DMS53 treated with DMSO at 0.1 percent for 48 hours (cell line): ENCODE measurements around the gene NUP42.
A peak's percentile ranks its signal among the peaks of the same experiment; 100 is the strongest.
"Not testable (repeated sequence)": the region's sequence is repeated elsewhere in the genome, so short reads cannot be mapped to it uniquely, and the experiment has no call there.

ENCODE experiments used
- DNase-seq: peaks from one replicate; lab custom pipeline; 2025; ENCODE audit not compliant: unreplicated experiment; lab: John Stamatoyannopoulos, UW

NUP42 gene

GRCh38 chr7:23204241-23204640, 22.4 kb downstream of the NUP42 start:
- DNase-seq = no peak

- peak; percentile 32 for DNase-seq
These were observed 23.7 kb downstream of the NUP42 start for GRCh38 chr7:23205577-23205908.

DNA sequence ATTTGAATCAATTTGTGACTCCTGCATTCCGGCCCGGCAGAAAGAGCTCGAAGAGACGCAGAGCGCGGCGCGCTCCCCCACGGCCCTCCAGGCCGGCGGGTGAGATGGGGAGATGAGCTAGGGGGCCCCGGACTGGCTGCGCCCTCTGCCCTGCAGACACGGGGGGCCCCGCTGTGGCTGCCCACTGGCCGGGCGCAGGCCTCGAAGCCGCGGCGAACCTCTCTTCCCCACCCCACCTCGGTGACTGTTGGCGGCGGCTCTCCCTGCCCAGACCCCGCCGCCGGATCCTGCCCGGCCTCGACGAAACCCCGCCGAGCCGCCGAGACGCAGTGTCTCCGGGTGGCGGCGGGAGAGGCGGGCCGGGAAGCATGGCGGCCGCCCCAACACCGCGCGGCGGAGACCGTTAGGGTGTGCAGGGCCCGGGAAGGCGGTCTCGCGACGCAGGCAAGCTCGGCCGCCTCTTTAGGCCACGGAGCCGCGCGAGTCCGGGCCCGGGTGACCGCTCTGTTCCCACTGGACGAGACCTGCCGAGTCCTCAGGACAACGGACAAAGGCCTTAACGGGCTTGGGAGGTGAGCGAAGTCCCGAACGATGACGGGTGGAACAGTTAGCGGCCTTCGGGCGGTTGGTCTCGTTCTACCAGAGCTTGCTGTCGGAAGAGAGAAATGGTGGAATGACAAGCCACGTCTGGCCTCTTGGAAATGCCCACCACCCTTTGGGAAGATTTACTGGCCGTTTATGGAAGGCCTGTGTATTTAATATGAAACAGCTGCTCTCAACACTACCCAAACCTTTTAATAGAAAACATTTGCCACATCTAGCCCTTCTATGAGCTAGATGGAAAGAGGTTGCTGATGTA, 24.3 kb downstream of the NUP42 start:
- peak; percentile 43 for DNase-seq

DNA sequence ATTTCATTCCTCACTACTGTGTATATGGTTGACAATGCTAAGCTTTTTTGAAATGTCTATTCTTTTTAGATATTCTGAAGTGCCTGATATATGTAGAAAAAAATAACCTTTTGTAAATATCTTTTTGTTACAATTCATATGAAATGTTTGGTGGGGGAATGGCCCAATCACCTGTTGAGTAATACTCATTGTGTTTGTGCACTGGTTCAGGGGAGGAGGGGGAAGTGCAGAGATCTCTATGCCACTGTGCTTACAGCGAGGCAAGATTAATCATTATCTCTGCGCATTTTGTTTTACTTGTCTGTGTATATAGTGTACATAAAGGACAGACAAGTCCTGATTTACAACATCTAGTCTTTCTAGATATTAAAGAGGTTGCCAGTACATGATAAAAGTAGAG, 25.2 kb downstream of the NUP42 start:
- peak; percentile 71 for DNase-seq

GRCh38 chr7:23207884-23208283, 26.0 kb downstream of the NUP42 start:
- DNase-seq = no peak

DNA sequence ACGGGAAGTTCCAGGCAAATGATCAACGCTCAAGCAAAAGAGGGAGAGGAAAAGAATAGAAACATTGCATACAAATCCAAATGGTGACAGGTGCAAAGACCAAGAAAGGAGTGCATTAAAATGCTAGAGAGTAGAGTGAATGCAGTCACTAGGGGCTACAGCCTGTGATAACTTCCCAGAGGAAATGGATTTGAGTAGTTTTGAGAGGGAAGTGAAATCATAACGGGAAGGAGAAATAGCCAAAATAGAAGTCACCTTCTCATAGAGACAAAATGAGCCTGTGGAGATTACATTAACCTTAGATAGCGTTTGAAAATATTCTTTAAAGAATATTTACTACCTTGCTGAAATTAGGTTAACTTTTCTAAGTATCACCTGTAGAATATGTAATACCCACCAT, 26.5 kb downstream of the NUP42 start:
- DNase-seq = no peak

GRCh38 chr7:23210506-23210905, 28.7 kb downstream of the NUP42 start:
- DNase-seq = no peak

DNA sequence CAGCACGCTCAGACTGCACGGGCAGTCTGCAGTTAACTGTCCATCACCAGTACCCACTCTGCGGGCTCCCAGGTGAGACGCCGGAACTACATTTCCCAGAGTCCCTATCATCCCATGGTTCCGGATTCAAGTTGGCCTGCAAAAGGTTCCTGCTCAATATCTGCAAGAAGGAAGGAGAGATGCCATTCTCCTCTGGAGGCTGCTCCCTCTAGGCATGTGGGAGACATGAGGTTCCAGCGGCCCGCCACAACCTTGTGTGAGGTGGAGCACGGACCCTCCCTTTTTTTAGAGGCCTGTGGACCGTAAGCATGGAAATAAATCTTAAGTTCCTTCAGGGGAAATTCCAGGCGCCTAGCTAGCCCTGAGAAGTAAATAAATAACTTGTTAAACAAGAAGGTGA, 29.7 kb downstream of the NUP42 start:
- peak; percentile 42 for DNase-seq

GRCh38 chr7:23212395-23212794, 30.5 kb downstream of the NUP42 start:
- no peak for DNase-seq

DNA sequence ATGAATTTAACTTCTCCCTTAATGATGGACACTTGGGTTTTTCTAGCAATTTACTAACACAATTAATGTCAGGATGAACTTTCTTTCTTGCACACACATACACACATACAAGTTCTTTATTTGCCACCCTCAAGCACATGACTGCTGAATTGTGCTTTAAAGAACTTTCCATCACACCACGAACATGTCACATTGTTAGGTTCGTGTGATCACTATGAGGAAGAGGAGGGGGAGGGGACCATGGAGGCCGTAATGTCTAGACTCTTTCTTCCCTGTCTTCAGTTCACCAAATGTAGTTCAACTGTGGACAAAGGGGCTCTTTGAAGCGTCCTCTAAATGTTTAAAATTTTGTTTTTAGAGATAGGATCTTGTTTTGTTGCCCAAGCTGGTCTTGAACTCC, 31.0 kb downstream of the NUP42 start:
- no peak for DNase-seq

DNA sequence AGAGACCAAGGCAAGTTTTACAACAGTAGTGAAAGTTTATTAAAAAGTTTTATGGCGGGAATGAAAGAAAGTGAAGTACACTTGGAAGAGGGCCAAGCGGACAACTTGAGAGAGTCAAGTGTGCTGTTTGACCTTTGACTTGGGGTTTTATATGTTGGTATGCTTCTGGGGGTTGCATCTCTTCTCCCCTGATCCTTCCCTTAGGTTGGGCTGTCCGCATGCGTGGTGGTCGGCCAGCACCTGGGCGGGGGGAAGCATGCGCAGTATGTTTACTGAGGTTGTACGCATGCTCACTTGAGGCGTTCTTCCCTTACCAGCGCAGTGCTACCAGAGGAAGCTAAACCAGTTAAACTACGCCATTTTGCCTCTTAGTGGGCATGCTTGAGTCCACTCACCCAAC, 31.9 kb downstream of the NUP42 start:
- no peak for DNase-seq

DNA sequence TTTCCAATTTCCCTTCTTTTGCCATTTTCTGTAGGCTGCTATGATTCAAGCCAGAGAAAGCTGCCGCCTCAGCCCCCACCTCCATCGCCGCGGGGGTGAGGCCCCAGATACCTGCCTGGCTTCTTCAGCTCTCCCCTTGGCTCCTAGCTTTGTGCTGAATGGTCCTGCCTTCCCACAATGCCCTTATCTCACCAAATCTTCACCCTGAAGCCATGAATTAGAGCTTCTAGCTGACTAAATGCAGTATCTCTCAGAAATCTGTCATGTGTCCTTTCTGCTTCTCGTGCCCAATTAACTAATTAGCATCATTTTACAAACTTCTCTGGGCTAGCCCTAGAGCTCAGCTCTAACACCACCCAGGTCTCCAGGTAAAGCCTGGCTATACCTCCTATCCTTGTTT, 32.6 kb downstream of the NUP42 start:
- no peak for DNase-seq

DNA sequence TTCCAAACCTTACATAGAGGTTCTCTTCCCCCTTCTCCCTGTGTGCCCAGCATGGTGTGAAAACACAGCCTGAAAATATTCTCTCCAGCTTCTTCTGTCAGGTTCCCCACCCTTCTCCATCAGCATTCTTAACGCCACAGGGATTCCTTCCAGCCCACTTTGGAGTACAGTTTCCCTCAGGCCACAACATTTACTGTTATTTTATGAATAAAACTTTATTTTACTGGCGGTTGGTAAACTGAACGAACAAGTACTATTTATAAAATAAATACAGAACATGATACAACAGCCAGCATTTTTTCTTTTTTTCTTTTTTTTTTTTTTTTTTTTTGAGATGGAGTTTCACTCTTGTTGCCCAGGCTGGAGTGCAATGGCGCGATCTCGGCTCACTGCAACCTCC, 33.1 kb downstream of the NUP42 start:
- DNase-seq = no peak

DNA sequence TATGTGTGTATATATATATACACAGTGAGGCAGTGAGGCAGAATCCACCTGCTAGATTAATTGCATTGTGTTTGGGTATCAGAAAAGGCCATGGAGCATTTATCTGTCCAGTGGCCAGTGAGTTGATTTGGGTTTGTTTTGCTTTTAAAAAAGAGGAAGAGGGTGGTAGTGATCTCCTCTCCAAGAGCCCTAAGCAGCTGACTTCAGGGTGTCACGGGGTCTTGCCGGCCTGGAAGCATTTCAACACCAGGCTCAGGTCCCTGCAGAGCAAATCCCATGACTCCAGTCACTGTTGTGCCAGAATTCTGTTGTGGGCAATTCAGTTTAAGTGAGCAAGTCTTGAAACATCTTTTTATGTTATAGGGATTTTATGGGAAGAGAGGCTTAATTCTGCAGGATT, 34.2 kb downstream of the NUP42 start:
- no peak for DNase-seq

DNA sequence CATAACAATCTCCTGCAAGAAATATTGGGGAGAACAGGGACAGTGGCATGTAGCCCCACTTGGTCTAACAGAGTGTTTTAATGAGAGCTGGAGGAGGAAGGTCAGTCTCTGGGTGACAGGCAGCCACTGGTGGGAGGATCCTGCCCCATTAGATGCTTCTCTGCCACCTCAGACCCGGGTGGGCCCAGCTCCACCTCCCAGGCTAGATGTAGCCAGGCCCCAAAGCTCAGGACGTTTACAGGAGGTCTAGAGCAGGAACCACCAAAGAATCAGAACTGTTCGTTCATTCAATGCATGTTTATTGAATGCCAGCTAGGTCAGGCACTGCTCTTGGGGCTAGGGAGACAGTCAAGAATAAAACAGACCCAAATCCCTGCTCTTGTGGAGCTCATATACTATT, 36.3 kb downstream of the NUP42 start:
- DNase-seq = no peak

DNA sequence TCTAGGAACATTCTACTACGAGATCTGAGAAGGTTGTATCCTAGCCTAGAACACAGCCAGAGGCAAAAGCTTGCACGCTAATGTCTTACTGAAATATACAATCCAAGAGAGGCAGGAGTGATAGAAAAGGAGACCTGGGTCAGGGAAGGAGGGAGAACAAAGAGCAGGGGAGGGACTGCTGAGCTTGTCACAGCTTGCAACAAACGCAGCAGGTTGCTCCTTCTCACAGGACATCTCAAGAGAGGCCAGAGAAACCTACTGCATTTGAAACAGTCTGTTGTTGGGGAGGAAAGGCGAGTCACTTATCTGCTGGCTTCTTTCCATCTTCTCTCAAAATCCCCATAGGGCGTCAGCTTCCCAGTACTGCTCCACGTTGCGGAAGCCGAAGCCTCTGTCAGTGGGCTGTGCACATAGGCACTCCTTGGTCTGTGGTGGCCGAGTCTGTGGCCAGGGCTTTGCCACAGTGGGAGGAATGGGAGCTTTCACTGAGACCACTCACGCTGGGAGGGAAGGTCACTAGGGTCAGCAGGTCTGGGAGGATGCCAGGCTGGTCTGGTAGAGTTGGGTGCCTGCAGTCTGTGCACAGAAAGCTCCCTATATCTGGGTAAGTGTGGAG, 39.0 kb downstream of the NUP42 start:
- no peak for DNase-seq

GRCh38 chr7:23222439-23223030, 40.7 kb downstream of the NUP42 start:
- DNase-seq = no peak

GRCh38 chr7:23224364-23224763, 42.5 kb downstream of the NUP42 start:
- not testable (repeated sequence) for DNase-seq

DNA sequence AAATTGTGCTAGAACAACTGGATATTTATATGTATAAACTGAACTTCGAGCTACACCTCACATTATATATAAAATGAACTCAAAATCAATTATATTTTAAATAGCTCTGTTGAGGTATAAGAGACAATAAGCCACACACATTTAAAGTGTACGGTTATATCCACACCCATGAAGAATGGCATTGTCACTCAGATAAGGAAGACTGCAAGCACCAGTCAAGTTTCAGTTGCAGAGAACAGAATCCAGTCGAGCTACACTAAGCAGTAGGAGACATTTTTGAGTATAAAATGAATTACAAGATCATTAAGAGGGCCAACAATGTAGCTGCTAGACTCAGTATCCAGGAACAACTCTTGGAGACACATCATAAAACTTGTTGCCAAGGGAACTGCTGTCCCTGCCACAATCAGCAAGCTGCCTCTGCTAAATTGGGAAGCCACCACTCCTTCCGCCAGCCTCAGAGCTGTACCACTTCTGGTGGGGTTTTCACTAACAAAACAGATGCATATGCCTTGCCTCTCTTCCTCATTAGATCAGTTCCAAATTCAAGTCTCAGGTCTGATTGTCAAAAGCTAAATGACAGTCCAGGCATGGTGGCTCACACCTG, 45.1 kb downstream of the NUP42 start:
- no peak for DNase-seq

GRCh38 chr7:23228412-23228811, 46.6 kb downstream of the NUP42 start:
- no peak for DNase-seq

- no peak for DNase-seq
These were observed 48.8 kb downstream of the NUP42 start for GRCh38 chr7:23230641-23231101.

DNA sequence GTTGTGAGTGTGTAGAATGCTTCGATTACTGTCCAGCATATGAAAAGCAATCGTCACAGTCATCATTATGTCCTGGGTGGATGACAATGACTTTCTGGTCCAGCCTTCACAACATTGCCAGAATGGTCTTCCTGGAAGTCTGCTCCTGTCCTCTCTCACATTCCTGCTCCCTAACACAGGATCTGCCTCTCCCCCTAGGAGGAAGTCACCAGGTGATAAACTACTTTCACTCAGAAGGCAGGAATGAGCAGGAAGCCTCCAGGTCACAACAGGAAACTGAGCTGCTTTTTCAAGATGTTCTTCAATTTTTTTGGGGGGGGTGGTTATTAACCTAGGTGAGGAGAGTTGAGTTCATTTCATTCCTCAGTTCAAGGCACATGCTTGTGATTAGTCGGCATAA, 51.1 kb downstream of the NUP42 start:
- DNase-seq = no peak
